OCI-LY7 (cell line): ENCODE measurements around the gene AKT1. TPM values are rescaled to one million over a fixed set of nuclear protein-coding genes. Genes with fewer than 3 reads are reported as not detected.

ENCODE experiments used
- BruUV-seq: library from RNA; stranded (reverse); fragments of 400-500 nt; replicated peaks from 2 replicates; lab custom pipeline; 2021; lab: Mats Ljungman, UMichigan
- CTCF ChIA-PET: fragments of 300-600 bp; sonication (Branson Sonifier 250); formaldehyde crosslinking; loops from one replicate; lab custom pipeline; 2022; ENCODE audit warnings: antibody characterized with exemption; ENCODE audit not compliant: unreplicated experiment; lab: Charles Lee
- POLR2A ChIA-PET: fragments of 300-600 bp; sonication (Branson Sonifier 250); formaldehyde crosslinking; loops from one replicate; lab custom pipeline; 2022; ENCODE audit warnings: antibody characterized with exemption; lab: Charles Lee
- DNase-seq: peaks from one replicate; pipeline ENCODE4 v3.0.0-alpha.2; 2015; ENCODE audit warnings: low spot score
- H2AFZ ChIP-seq: fragments of 200-600 bp; sonication (generic), shearing (Covaris generic); 2 replicates; pipeline ENCODE4 v1.6.1; 2014; ENCODE audit warnings: mild to moderate bottlenecking, antibody characterized with exemption, low read length, moderate library complexity
- H3K27ac ChIP-seq: fragments of 200-600 bp; sonication (generic); 2 replicates; pipeline ENCODE4 v1.5.1; 2014; ENCODE audit warnings: mixed run types, low read depth, mild to moderate bottlenecking, moderate library complexity, low read length, inconsistent platforms; ENCODE audit not compliant: poor library complexity, severe bottlenecking
- H3K36me3 ChIP-seq: fragments of 200-600 bp; sonication (generic); 2 replicates; pipeline ENCODE4 v1.6.1; 2014; ENCODE audit warnings: mild to moderate bottlenecking, antibody characterized with exemption, low read length, moderate library complexity, mixed read lengths; ENCODE audit not compliant: insufficient read depth
- H3K4me1 ChIP-seq: fragments of 200-600 bp; sonication (generic); 2 replicates; pipeline ENCODE4 v1.5.1; 2014; ENCODE audit warnings: mild to moderate bottlenecking, low read length; ENCODE audit not compliant: insufficient read depth, poor library complexity, severe bottlenecking
- H3K4me2 ChIP-seq: fragments of 200-600 bp; sonication (generic); 2 replicates; pipeline ENCODE4 v1.6.1; 2014; ENCODE audit warnings: mild to moderate bottlenecking, low read length
- H3K4me3 ChIP-seq: fragments of 200-600 bp; sonication (generic); 2 replicates; pipeline ENCODE4 v1.5.1; 2014; ENCODE audit warnings: mild to moderate bottlenecking, low read depth, low read length; ENCODE audit not compliant: poor library complexity, severe bottlenecking
- H3K79me2 ChIP-seq: fragments of 200-600 bp; sonication (generic); 2 replicates; pipeline ENCODE4 v1.6.1; 2016; ENCODE audit warnings: low read depth, mild to moderate bottlenecking, low read length, moderate library complexity, mixed read lengths; ENCODE audit not compliant: insufficient read depth
- H3K9me2 ChIP-seq: fragments of 200-600 bp; sonication (generic); 2 replicates; pipeline ENCODE4 v1.6.1; 2016; ENCODE audit warnings: mild to moderate bottlenecking, low read length, mixed read lengths; ENCODE audit not compliant: insufficient read depth
- H3K9me3 ChIP-seq: fragments of 200-600 bp; sonication (generic); 2 replicates; pipeline ENCODE4 v1.6.1; 2014; ENCODE audit warnings: mild to moderate bottlenecking, mixed run types, low read length, mixed read lengths
- H4K20me1 ChIP-seq: fragments of 200-600 bp; sonication (generic); 2 replicates; pipeline ENCODE4 v1.6.1; 2014; ENCODE audit warnings: mild to moderate bottlenecking, antibody characterized with exemption, low read length, moderate library complexity, mixed read lengths; ENCODE audit not compliant: insufficient read depth
- EZH2phosphoT487 ChIP-seq: fragments of 200-600 bp; sonication (generic); IDR thresholded peaks from 2 replicates; pipeline ENCODE4 v1.6.1; 2018; ENCODE audit warnings: low read depth, borderline replicate concordance, mild to moderate bottlenecking, mixed run types, antibody characterized with exemption, low read length, moderate library complexity, mixed read lengths
- intact Hi-C: fragments of 100-400 bp; cut with micrococcal nuclease; formaldehyde crosslinking; loops from one replicate; pipeline ENCODE4 v1.10.0; 2022; ENCODE audit not compliant: unreplicated experiment
- total RNA-seq, 2 experiments: library from RNA; depleted of rRNA in 1 of 2; stranded (reverse); fragments of >200 nt in 1 of 2; shearing (Covaris generic) in 1 of 2; gene quantifications; 2 replicates each; pipeline ENCODE4 v1.2.3, GENCODE V29; 2014 to 2022
- TF ChIP-seq, protein P1 (sequence below): fragments of 200-600 bp; sonication (generic); conservative IDR thresholded peaks from 2 replicates; pipeline ENCODE4 v1.5.1; 2014; ENCODE audit warnings: mild to moderate bottlenecking, antibody characterized with exemption, low read length, moderate library complexity, mixed read lengths

AKT1 gene
- total RNA-seq, 2 experiments from 2014 or later = 75.4 to 108 TPM

DNA sequence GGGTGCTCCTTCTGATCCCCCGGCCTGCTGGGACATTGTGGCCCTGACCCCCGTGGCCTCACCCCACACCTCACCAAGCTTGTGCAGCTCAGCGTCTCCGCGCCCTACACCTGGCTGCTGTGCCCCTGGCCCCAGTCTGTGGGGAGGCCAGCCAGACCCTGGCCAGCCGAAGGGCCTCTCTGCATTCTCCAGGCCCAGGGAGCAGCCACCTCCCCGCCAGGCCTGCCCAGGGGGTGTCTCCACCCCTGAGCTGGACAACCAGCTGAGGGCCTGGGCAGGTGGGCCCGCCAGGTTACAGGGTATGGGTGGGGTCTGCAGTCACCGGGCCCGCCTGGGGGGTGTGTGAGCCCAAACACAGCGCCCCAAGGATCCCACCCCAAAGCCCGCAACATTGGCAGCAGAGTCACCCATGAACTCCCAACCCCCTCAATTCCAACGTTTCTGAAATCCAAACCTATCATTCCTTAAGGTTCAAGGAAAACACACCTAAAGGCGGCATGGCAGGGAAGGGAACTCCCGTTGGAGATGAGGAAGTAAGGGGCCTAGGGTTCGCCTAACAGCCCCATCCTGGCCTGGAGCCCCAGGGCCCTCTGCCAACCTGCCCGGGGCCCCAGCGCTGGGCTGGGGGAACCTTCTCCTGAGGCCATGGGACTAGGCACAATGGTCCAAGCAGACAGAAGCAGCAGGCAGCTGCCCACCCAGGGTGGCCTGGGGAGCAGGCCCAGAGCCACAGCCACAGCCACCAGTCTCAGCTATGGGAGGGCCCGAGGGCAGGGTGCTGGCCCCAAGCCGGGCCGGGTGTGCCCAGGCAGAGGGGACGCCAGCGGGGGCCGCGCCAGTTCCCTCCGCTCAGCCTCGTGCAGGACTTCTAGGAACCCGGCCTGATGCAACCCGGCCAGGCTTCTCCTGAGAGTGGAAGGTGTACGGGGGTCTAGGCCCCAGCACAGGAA is 8.5 kb downstream of the AKT1 start:
- no peak overlapping the region for H3K4me3 ChIP-seq
- no peak overlapping the region for H3K4me2 ChIP-seq
- no peaks in the 10 kb centered on the region for H3K9me2 ChIP-seq
- BruUV-seq = no TSS peak
- no peak overlapping the region for H3K27ac ChIP-seq
- H3K36me3 ChIP-seq = peaks cover 7% of the 10 kb centered on the region; the same call in 1 of the 2 replicates
- intact Hi-C loops = no loop called here
- no peaks in the 10 kb centered on the region for H3K4me1 ChIP-seq
- DNase-seq = no peak
- no peak overlapping the region for H2AFZ ChIP-seq
- no peaks in the 10 kb centered on the region for H3K9me3 ChIP-seq
- POLR2A ChIA-PET = no interaction called here
- peaks cover 7% of the 10 kb centered on the region; the same call in 1 of the 2 replicates for H4K20me1 ChIP-seq
- CTCF ChIA-PET = no interaction called here
- TF ChIP-seq, protein P1, sequence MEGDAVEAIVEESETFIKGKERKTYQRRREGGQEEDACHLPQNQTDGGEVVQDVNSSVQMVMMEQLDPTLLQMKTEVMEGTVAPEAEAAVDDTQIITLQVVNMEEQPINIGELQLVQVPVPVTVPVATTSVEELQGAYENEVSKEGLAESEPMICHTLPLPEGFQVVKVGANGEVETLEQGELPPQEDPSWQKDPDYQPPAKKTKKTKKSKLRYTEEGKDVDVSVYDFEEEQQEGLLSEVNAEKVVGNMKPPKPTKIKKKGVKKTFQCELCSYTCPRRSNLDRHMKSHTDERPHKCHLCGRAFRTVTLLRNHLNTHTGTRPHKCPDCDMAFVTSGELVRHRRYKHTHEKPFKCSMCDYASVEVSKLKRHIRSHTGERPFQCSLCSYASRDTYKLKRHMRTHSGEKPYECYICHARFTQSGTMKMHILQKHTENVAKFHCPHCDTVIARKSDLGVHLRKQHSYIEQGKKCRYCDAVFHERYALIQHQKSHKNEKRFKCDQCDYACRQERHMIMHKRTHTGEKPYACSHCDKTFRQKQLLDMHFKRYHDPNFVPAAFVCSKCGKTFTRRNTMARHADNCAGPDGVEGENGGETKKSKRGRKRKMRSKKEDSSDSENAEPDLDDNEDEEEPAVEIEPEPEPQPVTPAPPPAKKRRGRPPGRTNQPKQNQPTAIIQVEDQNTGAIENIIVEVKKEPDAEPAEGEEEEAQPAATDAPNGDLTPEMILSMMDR = no peak
- no peak for TF ChIP-seq EZH2phosphoT487
- no peaks in the 10 kb centered on the region for H3K79me2 ChIP-seq

DNA sequence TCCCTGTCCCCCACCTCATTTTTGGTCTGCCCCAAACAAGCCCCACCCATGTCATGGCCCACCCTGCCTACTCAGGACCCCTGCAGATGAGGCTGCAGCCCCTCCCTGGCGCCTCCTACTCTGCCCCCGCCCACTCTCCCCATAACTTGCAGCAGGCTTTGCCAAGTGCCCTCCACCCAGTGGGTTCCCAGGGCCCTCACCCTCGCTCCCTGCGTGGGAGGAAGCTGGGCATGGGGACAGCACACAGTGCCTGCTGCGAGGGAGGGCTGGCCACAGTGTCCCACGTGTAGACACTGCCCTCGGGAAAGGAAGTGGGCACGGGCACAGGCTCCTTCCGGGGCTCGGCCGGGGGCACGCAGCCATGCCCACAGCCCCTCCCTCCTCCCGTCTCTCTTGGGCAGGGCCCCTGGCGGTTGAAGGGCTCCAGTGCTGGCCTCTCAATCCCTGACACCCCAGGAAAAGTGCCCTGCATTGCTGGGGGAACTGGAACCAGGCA is 9.4 kb downstream of the AKT1 start:
- intact Hi-C loops = no loop called here
- no TSS peak for BruUV-seq
- POLR2A ChIA-PET = no interaction called here

More for the DNA sequence above, 9.4 kb downstream of the AKT1 start:
- TF ChIP-seq EZH2phosphoT487 = no peak
- TF ChIP-seq, protein P1 = no peak
- Histone ChIP-seq H3K9me2 (no peaks in the 10 kb centered on the region), H3K4me2 (no peak overlapping the region), H3K4me1 (no peaks in the 10 kb centered on the region), H2AFZ (no peak overlapping the region), H3K9me3 (no peaks in the 10 kb centered on the region), H3K27ac (no peak overlapping the region), H4K20me1 (peaks cover 7% of the 10 kb centered on the region; the same call in 1 of the 2 replicates), H3K79me2 (no peaks in the 10 kb centered on the region), H3K4me3 (no peak overlapping the region), H3K36me3 (peaks cover 7% of the 10 kb centered on the region; the same call in 1 of the 2 replicates)
- CTCF ChIA-PET = no interaction called here
- no peak for DNase-seq
